Mesodermal cell (in vitro differentiated cells): ENCODE results near the gene CMIP.

ENCODE experiments used
- H3K27ac ChIP-seq: 2 replicates; pipeline ENCODE4 v1.7.0; 2013; ENCODE audit warnings: mild to moderate bottlenecking, low read depth, low read length, moderate library complexity; ENCODE audit not compliant: severe bottlenecking
- H3K36me3 ChIP-seq: 2 replicates; pipeline ENCODE4 v1.7.1; 2013; ENCODE audit warnings: mild to moderate bottlenecking, low read length, moderate library complexity; ENCODE audit not compliant: control insufficient read depth, insufficient read depth
- H3K4me1 ChIP-seq: one replicate; pipeline ENCODE4 v1.7.1; 2013; ENCODE audit warnings: mild to moderate bottlenecking, low read length; ENCODE audit not compliant: insufficient read depth, control insufficient read depth, poor library complexity, severe bottlenecking
- H3K4me3 ChIP-seq: 2 replicates; pipeline ENCODE4 v1.7.0; 2013; ENCODE audit warnings: low read length, control low read depth, mild to moderate bottlenecking; ENCODE audit not compliant: insufficient read depth, poor library complexity, severe bottlenecking; ENCODE audit errors: extremely low read depth
- H3K9me3 ChIP-seq: 2 replicates; pipeline ENCODE4 v1.7.1; 2013; ENCODE audit warnings: mild to moderate bottlenecking, low read length, moderate library complexity; ENCODE audit not compliant: control insufficient read depth
- WGBS, 2 experiments: methylation state at CpG; one replicate each; pipeline ENCODE4 v1.1.5; 2013; ENCODE audit warnings: missing lambda C conversion rate in 2 of 2; ENCODE audit not compliant: insufficient coverage in 2 of 2; 5-methylcytosine and 5-hydroxymethylcytosine counted together

CMIP gene

DNA sequence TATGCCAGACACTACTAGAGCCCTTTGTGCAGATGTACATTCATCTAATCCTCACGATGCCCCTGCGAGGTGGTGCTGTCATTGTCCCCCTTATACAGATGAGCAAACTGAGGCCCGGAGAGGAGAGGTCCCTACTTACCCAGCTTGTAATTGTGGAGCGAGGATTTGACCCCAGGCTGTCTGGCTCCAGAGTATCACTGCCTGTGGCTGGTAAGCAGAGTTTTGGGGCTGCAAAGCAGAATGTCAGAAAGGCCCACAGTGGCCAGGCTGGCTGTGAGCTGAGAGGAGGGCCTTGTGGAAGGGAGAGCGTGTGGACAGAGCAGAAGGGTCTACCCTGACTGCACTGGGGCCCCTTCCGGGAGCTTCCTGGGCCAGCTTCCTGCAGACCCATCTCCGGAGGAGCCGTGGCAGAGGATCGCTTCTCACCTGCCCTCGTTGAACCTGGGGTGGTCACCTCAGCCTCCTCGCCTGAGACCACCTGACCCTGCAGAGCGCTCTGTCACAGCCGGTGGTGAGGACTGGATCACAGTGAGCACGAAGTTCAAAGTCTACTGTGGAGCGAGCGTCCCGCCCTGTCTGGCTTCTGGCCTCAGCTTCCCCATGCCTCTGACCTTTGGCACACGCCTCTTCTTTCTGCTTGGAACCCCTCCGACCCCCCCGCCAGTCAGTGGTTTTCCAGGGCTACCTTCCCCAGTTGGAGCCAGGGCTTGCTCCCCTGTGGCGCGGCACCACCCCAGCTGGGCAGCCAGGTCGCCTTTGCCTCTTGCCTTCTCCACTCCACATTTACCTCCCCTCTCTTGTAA lies 12.1 kb downstream of the CMIP start:
- Histone ChIP-seq H3K27ac (no peak overlapping the region), H3K4me1 (peaks cover 22% of the 10 kb centered on the region), H3K4me3 (no peak overlapping the region), H3K9me3 (no peaks in the 10 kb centered on the region), H3K36me3 (peaks cover 34% of the 10 kb centered on the region)
- WGBS, 2 experiments: 90 to 92% methylated on average over 22 of the region's 23 CpGs

- Histone ChIP-seq H3K36me3 (peaks cover 34% of the 10 kb centered on the region), H3K4me1 (peaks cover 17% of the 10 kb centered on the region), H3K27ac (peak overlapping the region; percentile 57), H3K4me3 (no peak overlapping the region), H3K9me3 (no peaks in the 10 kb centered on the region)
- WGBS, 2 experiments: 54 to 62% methylated on average over 9 to 11 of the region's 17 CpGs
Observed at GRCh38 chr16:81457326-81458133, 12.9 kb downstream of the CMIP start.

- peaks cover 17% of the 10 kb centered on the region for H3K4me1 ChIP-seq
- H3K4me3 ChIP-seq: no peak overlapping the region
- no peaks in the 10 kb centered on the region for H3K9me3 ChIP-seq
- WGBS, 2 experiments: 84 to 88% methylated on average over 5 to 6 of the region's 8 CpGs
- H3K27ac ChIP-seq: peak overlapping the region; percentile 57
- peaks cover 35% of the 10 kb centered on the region for H3K36me3 ChIP-seq
Observed at GRCh38 chr16:81458149-81458669, 13.6 kb downstream of the CMIP start.

GRCh38 chr16:81458827-81459598 lies 14.4 kb downstream of the CMIP start:
- Histone ChIP-seq H3K27ac (no peak overlapping the region), H3K4me1 (peaks cover 17% of the 10 kb centered on the region), H3K36me3 (peaks cover 41% of the 10 kb centered on the region), H3K9me3 (no peaks in the 10 kb centered on the region), H3K4me3 (no peak overlapping the region)
- WGBS, 2 experiments: 94 to 95% methylated on average over 6 to 17 of the region's 19 CpGs

DNA sequence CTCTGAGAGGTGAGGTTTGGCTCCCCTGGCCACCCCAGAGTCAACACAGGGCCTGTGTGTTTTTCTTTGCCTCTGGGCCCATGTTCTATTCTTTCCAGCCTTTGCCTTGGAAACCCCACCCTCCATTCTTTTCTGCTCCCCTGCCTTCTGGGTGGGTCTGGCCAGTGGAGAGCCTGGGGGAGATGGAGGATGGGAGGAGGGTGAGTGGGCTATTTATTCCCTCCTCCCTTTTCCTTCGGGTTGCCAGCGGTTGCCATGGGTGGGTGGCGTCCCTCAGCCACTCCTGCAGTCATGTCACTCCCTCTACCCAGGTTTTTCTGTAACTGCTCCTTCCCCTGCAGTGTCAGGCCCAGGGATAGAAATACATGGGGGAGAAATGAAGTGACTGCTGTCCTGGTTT lies 15.5 kb downstream of the CMIP start:
- Histone ChIP-seq H3K9me3 (no peaks in the 10 kb centered on the region), H3K4me3 (no peak overlapping the region), H3K36me3 (peaks cover 43% of the 10 kb centered on the region), H3K27ac (no peak overlapping the region), H3K4me1 (peaks cover 17% of the 10 kb centered on the region)
- WGBS, 2 experiments: no CpG with 5 or more reads among the region's 3 CpGs

DNA sequence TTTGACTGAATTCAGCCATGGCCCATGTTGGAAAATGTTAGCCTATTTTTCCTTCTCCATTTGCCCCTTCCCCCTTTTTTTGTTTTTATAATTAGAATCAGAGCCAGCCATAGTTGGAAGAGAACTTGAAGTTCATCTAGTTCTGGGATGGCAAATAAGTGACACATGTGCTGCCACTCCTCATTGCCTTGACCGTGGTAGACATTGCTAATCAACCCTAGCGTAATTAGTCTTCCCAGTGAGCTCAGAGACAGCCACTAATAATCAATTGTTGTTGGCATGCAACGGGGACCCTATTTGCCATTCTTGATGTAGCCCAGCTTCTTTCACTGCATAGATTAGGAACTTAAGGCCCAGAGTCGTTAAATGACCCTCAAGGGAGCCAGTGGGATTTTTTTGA lies 16.6 kb downstream of the CMIP start:
- Histone ChIP-seq H3K4me1 (peaks cover 17% of the 10 kb centered on the region), H3K27ac (no peak overlapping the region), H3K36me3 (peaks cover 43% of the 10 kb centered on the region), H3K9me3 (no peaks in the 10 kb centered on the region), H3K4me3 (no peak overlapping the region)
- WGBS, 2 experiments: 89 to 91% methylated on average over 4 of the region's 4 CpGs

DNA sequence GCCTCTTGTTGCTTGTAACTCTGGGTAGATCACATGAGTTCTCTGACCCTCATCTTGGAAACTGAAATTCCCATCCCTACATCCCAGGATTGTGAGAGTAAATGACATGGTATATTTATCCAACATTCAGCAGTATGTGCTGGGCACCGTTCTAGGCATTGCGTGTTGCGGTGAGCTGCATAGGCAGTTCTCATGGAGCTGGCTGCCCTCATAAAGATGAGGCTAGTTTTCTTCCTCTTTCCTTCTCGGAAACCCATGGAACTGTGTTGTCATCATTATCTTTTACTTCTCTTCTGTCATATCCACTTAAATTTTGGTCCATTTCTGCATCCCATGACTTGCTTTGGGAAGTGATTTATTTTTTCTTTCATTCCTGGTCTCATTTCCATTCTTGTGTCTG lies 17.2 kb downstream of the CMIP start:
- Histone ChIP-seq H3K36me3 (peaks cover 38% of the 10 kb centered on the region), H3K27ac (no peak overlapping the region), H3K4me3 (no peak overlapping the region), H3K9me3 (no peaks in the 10 kb centered on the region), H3K4me1 (peaks cover 17% of the 10 kb centered on the region)
- 100% methylated on average over 3 to 4 of the region's 4 CpGs for WGBS, 2 experiments

GRCh38 chr16:81462683-81463082 lies 18.1 kb downstream of the CMIP start:
- H3K27ac ChIP-seq: no peak overlapping the region
- WGBS, 2 experiments: 98 to 100% methylated on average over 4 of the region's 4 CpGs
- no peaks in the 10 kb centered on the region for H3K9me3 ChIP-seq
- no peak overlapping the region for H3K4me3 ChIP-seq
- H3K36me3 ChIP-seq: peaks cover 32% of the 10 kb centered on the region
- H3K4me1 ChIP-seq: peaks cover 9% of the 10 kb centered on the region

DNA sequence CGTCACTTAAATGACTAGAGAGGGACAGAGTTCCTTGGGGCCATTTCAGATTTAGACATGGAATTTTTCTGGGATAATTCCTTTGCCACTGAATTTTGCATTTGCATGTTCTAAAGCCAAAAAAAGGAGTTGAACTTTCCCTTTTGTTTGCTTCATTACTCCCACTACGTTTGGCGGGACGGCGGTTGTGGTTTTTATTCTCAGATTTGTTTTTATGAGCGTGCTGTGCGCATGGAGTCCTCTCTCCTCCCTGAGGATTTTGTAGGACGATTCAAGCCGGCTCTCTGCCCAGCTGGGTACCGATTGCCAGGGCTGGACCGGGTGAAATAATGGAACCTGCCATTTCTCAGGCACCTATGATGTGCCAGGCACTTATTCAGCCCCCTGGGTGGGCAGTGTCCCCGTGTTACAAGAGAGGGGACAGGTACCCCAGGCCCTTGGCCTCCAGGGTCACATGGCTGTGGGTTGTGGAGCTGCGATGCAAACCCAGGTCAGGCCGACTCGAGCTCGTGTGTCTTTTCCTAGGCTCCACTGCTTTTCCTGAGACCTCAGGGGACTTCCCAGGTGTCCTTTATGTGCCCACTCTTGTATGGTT lies 18.8 kb downstream of the CMIP start:
- no peak overlapping the region for H3K4me3 ChIP-seq
- H3K36me3 ChIP-seq: peaks cover 28% of the 10 kb centered on the region
- H3K4me1 ChIP-seq: peaks cover 2% of the 10 kb centered on the region
- H3K27ac ChIP-seq: no peak overlapping the region
- H3K9me3 ChIP-seq: no peaks in the 10 kb centered on the region
- WGBS, 2 experiments: 95 to 97% methylated on average over 13 to 15 of the region's 16 CpGs

DNA sequence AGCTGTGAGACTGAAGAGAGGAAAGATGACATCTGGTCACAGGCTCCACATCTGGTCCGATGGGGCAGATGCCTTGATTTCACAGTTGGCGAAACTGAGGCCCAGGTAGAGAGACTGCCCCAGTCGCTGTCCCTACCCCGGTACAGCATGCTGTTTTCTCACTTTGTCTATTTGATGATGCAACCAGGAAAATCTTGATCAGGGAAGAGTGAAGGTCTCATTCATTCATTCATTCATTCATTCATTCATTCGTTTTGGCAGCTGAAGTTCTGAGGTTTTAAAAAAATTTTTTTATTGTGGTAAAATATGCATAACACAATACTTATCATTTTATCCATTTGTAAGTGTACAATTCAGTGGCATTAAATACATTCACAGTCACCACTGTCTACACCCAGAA lies 19.7 kb downstream of the CMIP start:
- WGBS, 2 experiments: 100% methylated on average over 3 to 4 of the region's 5 CpGs
- no peak overlapping the region for H3K27ac ChIP-seq
- H3K9me3 ChIP-seq: no peaks in the 10 kb centered on the region
- H3K4me1 ChIP-seq: no peaks in the 10 kb centered on the region
- H3K36me3 ChIP-seq: peaks cover 20% of the 10 kb centered on the region
- no peak overlapping the region for H3K4me3 ChIP-seq
